SIG-M5 treated with dmso at 0.1 percent for 504 hours (cell line): Measurements from ENCODE around the gene PSMD8.
A peak's percentile ranks its signal among the peaks of the same experiment; 100 is the strongest.
"Not testable (repeated sequence)": the region's sequence is repeated elsewhere in the genome, so short reads cannot be mapped to it uniquely, and the experiment has no call there.

Source experiments
- DNase-seq: peaks from one replicate; lab custom pipeline; 2025; ENCODE audit not compliant: unreplicated experiment; lab: John Stamatoyannopoulos, UW

Gene PSMD8

GRCh38 chr19:38374332-38375097, at the start of gene PSMD8:
Gene PSMD8 (plus strand): TSS chr19:38374571. CDS start chr19:38374602, 31 bp downstream.
- peak; percentile 99 for DNase-seq

GRCh38 chr19:38326591-38326990, 47.8 kb upstream of the PSMD8 start:
- DNase-seq: no peak

- DNase-seq: no peak
Observed at GRCh38 chr19:38329651-38330050, 44.7 kb upstream of the PSMD8 start.

- DNase-seq: no peak
Observed at GRCh38 chr19:38331728-38332127, 42.6 kb upstream of the PSMD8 start.

GRCh38 chr19:38333245-38333644, 41.1 kb upstream of the PSMD8 start:
- DNase-seq: no peak

GRCh38 chr19:38335949-38336637, 38.3 kb upstream of the PSMD8 start:
- peak; percentile 97 for DNase-seq

GRCh38 chr19:38336638-38337359, 37.6 kb upstream of the PSMD8 start:
- peak; percentile 96 for DNase-seq

- no peak for DNase-seq
Observed at GRCh38 chr19:38337360-38337653, 37.1 kb upstream of the PSMD8 start.

GRCh38 chr19:38339011-38339410, 35.4 kb upstream of the PSMD8 start:
- not testable (repeated sequence) for DNase-seq

- DNase-seq: no peak
Observed at GRCh38 chr19:38340927-38341326, 33.4 kb upstream of the PSMD8 start.

GRCh38 chr19:38346837-38347236, 27.5 kb upstream of the PSMD8 start:
- DNase-seq: no peak

- no peak for DNase-seq
Observed at GRCh38 chr19:38350883-38351282, 23.5 kb upstream of the PSMD8 start.

GRCh38 chr19:38351865-38352395, 22.4 kb upstream of the PSMD8 start:
- no peak for DNase-seq

GRCh38 chr19:38352611-38353010, 21.8 kb upstream of the PSMD8 start:
- no peak for DNase-seq

- no peak for DNase-seq
Observed at GRCh38 chr19:38355728-38356725, 18.3 kb upstream of the PSMD8 start.

- DNase-seq: no peak
Observed at GRCh38 chr19:38358071-38358470, 16.3 kb upstream of the PSMD8 start.

- DNase-seq: no peak
Observed at GRCh38 chr19:38359242-38360021, 14.9 kb upstream of the PSMD8 start.

GRCh38 chr19:38360351-38360750, 14.0 kb upstream of the PSMD8 start:
- no peak for DNase-seq

GRCh38 chr19:38360839-38361631, 13.3 kb upstream of the PSMD8 start:
- DNase-seq: no peak
